Body of pancreas (tissue), 4 donors: ENCODE results near the gene GRHL1.

ENCODE experiments used
- POLR2A ChIP-seq, 3 donors: fragments of 450-650 bp; IDR thresholded peaks; one replicate each; pipeline ENCODE4 v1.6.1; 2016; ENCODE audit warnings: antibody characterized with exemption in 3 of 3, mild to moderate bottlenecking in 2 of 3
- TF ChIP-seq, protein P1 (sequence below), 7 experiments: fragments of 450-650 bp in 4 of 7; fragments of 200-600 bp in 3 of 7; sonication (generic) in 3 of 7; IDR thresholded peaks; one replicate each; pipeline ENCODE4 v1.5.1; 2016 to 2019; ENCODE audit warnings: antibody characterized with exemption in 7 of 7

DNA sequence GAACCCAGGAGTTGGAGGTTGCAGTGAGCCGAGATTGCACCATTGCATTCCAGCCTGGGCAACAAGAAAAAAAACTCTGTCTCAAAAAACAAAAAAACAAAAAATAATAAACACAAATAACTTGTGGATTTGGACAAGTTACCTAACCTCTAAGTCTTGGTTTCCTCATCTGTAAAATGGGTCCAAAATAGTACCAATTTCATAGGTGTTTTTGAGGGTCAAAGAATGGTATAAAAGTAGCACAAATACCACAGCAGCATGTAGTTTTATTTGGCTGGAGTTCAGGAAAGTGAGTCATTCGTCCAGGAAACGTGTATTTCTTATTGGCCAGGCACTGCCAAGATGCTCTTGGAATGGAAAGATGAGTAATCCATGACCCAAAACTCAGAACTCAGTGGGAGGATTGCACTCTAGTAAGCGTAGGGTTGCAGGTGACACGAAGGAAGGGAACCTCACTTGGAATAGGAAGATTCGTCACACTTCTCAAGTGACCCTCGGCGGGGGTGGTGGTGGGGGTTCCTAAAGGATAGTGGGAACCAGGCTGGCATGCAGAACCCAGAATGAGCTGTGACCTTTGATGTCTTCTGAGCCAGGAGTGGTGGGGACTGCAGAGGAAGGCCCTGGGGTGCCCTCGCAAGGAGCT lies 24.4 kb downstream of the GRHL1 start:
- TF ChIP-seq, protein P1, sequence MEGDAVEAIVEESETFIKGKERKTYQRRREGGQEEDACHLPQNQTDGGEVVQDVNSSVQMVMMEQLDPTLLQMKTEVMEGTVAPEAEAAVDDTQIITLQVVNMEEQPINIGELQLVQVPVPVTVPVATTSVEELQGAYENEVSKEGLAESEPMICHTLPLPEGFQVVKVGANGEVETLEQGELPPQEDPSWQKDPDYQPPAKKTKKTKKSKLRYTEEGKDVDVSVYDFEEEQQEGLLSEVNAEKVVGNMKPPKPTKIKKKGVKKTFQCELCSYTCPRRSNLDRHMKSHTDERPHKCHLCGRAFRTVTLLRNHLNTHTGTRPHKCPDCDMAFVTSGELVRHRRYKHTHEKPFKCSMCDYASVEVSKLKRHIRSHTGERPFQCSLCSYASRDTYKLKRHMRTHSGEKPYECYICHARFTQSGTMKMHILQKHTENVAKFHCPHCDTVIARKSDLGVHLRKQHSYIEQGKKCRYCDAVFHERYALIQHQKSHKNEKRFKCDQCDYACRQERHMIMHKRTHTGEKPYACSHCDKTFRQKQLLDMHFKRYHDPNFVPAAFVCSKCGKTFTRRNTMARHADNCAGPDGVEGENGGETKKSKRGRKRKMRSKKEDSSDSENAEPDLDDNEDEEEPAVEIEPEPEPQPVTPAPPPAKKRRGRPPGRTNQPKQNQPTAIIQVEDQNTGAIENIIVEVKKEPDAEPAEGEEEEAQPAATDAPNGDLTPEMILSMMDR (IDR thresholded peaks at IDR 0.05), result no peak
- no peak for TF ChIP-seq POLR2A (IDR thresholded peaks at IDR 0.05)
